ENCODE measurements around the gene HOXB1.

HOXB1 gene

GRCh38 chr17:48567646-48568354 is 37.0 kb upstream of the HOXB1 start:
- DNase-seq (ENCODE audit: low spot score) = no peak

GRCh38 chr17:48567209-48567608 is 36.4 kb upstream of the HOXB1 start:
- DNase-seq (ENCODE audit: low spot score) = no peak

GRCh38 chr17:48566717-48567116 is 35.9 kb upstream of the HOXB1 start:
- no peak for DNase-seq (ENCODE audit: low spot score)

GRCh38 chr17:48565925-48566710 is 35.3 kb upstream of the HOXB1 start:
- DNase-seq (ENCODE audit: low spot score) = no peak

GRCh38 chr17:48565022-48565554 is 34.3 kb upstream of the HOXB1 start:
- DNase-seq (ENCODE audit: low spot score) = no peak

- DNase-seq (ENCODE audit: low spot score) = no peak
These were observed 33.6 kb upstream of the HOXB1 start for GRCh38 chr17:48564188-48565021.

GRCh38 chr17:48563867-48564187 is 33.0 kb upstream of the HOXB1 start:
- DNase-seq (ENCODE audit: low spot score) = no peak

GRCh38 chr17:48563385-48563838 is 32.6 kb upstream of the HOXB1 start:
- no peak for DNase-seq (ENCODE audit: low spot score)

- no peak for DNase-seq (ENCODE audit: low spot score)
These were observed 32.1 kb upstream of the HOXB1 start for GRCh38 chr17:48562934-48563333.

- DNase-seq (ENCODE audit: low spot score) = no peak
These were observed 31.3 kb upstream of the HOXB1 start for GRCh38 chr17:48561884-48562810.

GRCh38 chr17:48559840-48560817 is 29.3 kb upstream of the HOXB1 start:
- no peak for DNase-seq (ENCODE audit: low spot score)

GRCh38 chr17:48559122-48559839 is 28.5 kb upstream of the HOXB1 start:
- no peak for DNase-seq (ENCODE audit: low spot score)

GRCh38 chr17:48558831-48559121 is 28.0 kb upstream of the HOXB1 start:
- DNase-seq (ENCODE audit: low spot score) = no peak

- DNase-seq (ENCODE audit: low spot score) = no peak
These were observed 27.4 kb upstream of the HOXB1 start for GRCh38 chr17:48558057-48558830.

GRCh38 chr17:48556576-48557401 is 26.0 kb upstream of the HOXB1 start:
- DNase-seq (ENCODE audit: low spot score) = no peak

- no peak for DNase-seq (ENCODE audit: low spot score)
These were observed 25.4 kb upstream of the HOXB1 start for GRCh38 chr17:48556229-48556575.

GRCh38 chr17:48555258-48556228 is 24.7 kb upstream of the HOXB1 start:
- DNase-seq (ENCODE audit: low spot score) = no peak
